WI38 (cell line): Measurements from ENCODE around the gene GMDS.

Experiments
- H3K4me3 ChIP-seq: 2 replicates; pipeline ENCODE4 v1.5.1; 2011; ENCODE audit warnings: low read depth, mild to moderate bottlenecking, control low read depth, low read length
- TF ChIP-seq, protein P1 (sequence below): IDR thresholded peaks from 2 replicates; pipeline ENCODE4 v1.5.1; 2012; ENCODE audit warnings: low read depth, mild to moderate bottlenecking, control low read depth, low read length

GMDS gene

GRCh38 chr6:1786455-1787453 lies 458.7 kb downstream of the GMDS start:
- no peak overlapping the region for H3K4me3 ChIP-seq
- TF ChIP-seq, protein P1, sequence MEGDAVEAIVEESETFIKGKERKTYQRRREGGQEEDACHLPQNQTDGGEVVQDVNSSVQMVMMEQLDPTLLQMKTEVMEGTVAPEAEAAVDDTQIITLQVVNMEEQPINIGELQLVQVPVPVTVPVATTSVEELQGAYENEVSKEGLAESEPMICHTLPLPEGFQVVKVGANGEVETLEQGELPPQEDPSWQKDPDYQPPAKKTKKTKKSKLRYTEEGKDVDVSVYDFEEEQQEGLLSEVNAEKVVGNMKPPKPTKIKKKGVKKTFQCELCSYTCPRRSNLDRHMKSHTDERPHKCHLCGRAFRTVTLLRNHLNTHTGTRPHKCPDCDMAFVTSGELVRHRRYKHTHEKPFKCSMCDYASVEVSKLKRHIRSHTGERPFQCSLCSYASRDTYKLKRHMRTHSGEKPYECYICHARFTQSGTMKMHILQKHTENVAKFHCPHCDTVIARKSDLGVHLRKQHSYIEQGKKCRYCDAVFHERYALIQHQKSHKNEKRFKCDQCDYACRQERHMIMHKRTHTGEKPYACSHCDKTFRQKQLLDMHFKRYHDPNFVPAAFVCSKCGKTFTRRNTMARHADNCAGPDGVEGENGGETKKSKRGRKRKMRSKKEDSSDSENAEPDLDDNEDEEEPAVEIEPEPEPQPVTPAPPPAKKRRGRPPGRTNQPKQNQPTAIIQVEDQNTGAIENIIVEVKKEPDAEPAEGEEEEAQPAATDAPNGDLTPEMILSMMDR = no peak

DNA sequence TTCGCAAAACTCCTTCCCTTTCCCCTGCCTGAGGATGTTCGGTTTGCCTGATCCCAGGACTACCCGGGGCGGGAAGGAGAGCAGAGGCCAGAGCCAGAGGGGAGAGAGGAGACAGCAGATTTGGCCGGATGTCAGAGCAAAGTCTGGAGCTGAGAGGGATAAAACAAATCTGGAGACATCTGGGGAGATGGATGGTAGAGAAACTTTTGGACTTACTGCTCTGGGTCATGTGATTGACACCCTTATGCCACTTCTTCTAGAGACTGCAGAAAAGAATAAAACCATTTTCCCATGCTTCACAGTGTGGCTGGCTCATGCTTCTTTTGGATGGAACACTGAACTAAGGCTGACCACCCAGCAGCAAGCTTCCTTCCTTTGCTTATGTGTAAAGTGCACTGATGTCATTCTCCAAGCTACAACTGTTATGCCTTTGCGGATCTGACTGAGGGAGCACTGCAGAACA lies 461.0 kb downstream of the GMDS start:
- TF ChIP-seq, protein P1 = no peak
- no peak overlapping the region for H3K4me3 ChIP-seq

DNA sequence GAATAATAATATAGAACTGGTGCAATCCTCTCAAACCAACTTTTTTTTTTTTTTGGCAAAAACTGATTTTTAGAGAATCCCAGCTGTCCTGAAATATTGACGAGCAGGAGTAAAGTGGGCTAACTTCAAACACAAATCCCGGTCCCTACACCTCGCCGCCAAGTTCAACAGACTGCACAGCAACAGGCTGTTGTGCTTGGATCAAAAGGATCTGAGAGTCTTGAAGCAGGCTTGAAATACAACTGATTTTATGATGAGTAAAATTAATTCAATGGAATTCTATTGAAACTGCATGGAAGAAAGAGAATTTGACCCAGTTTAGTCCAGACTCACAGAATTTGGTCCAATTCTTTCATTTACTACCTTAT lies 463.6 kb downstream of the GMDS start:
- TF ChIP-seq, protein P1 = no peak
- H3K4me3 ChIP-seq = no peak overlapping the region

- H3K4me3 ChIP-seq = no peak overlapping the region
- TF ChIP-seq, protein P1 = no peak
Measured at GRCh38 chr6:1781152-1781816, 464.1 kb downstream of the GMDS start.

- TF ChIP-seq, protein P1 = no peak
- H3K4me3 ChIP-seq = no peak overlapping the region
Measured at GRCh38 chr6:1780251-1780867, 465.0 kb downstream of the GMDS start.

GRCh38 chr6:1778686-1779235 lies 466.6 kb downstream of the GMDS start:
- TF ChIP-seq, protein P1 = no peak
- H3K4me3 ChIP-seq = no peak overlapping the region
